ENCODE data around the gene UQCC3. TPM values are rescaled to one million over a fixed set of nuclear protein-coding genes. Genes with fewer than 3 reads are reported as not detected.

UQCC3 gene
- total RNA-seq, 1 donor from 2014 or later = 6.9 TPM

GRCh38 chr11:62654297-62654696, 17.2 kb upstream of the UQCC3 start:
- TF ChIP-seq CTCF (IDR thresholded peaks at IDR 0.05; ENCODE audit: borderline replicate concordance) = no peak
- DNase-seq = no peak
- peaks cover 6% of the 10 kb centered on the region for H3K36me3 ChIP-seq
- H3K27ac ChIP-seq (replicated peaks) = no peak overlapping the region
- H3K27me3 ChIP-seq (ENCODE audit: low read depth) = no peaks in the 10 kb centered on the region
- H3K9me3 ChIP-seq (replicated peaks) = no peaks in the 10 kb centered on the region
- no peak overlapping the region for H3K4me3 ChIP-seq
- H3K4me1 ChIP-seq = peaks cover 21% of the 10 kb centered on the region
- intact Hi-C loops (cut with micrococcal nuclease) = no loop called here

DNA sequence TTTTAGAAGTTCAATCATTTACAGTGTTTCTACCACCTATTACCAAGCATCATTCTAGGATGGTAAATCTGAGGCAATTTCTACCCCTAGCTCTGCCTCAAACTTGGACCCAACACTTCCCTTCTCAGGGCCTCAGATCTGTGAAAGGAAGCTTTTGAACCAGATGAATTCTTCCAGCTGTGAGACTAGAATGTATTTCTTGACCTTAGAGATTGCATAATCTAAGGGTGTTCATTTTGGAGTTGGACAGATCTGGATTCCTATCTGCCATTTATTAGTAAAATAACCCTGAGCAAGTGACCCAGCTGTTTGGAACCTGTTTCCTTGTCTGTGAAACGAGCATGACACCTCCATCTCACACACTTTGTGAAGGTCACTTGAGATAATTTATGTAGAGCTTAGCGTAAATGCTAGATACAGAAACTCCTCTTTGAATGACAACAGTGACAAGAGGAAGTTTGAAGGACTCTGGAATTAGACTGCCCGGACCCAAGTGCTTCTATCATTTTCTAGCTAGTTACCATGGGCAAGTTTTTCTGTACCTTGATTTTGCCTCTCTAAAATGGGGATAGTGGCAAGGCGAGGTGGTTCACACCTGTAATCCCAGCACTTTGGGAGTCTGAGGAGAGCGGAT, 14.6 kb upstream of the UQCC3 start:
- H3K36me3 ChIP-seq = peaks cover 1% of the 10 kb centered on the region
- no peak for TF ChIP-seq CTCF (IDR thresholded peaks at IDR 0.05; ENCODE audit: borderline replicate concordance)
- H3K9me3 ChIP-seq (replicated peaks) = no peaks in the 10 kb centered on the region
- no peak overlapping the region for H3K4me3 ChIP-seq
- peaks cover 12% of the 10 kb centered on the region for H3K4me1 ChIP-seq
- H3K27me3 ChIP-seq (ENCODE audit: low read depth) = no peaks in the 10 kb centered on the region
- H3K27ac ChIP-seq (replicated peaks) = no peak overlapping the region
- no peak for DNase-seq
- intact Hi-C loops (cut with micrococcal nuclease) = no loop called here

GRCh38 chr11:62664405-62665074, 6.9 kb upstream of the UQCC3 start:
- Histone ChIP-seq H3K27ac (replicated peaks) (peak overlapping the region; percentile 95), H3K27me3 (ENCODE audit: low read depth) (no peaks in the 10 kb centered on the region), H3K36me3 (peaks cover 21% of the 10 kb centered on the region), H3K9me3 (replicated peaks) (no peaks in the 10 kb centered on the region), H3K4me3 (peak overlapping the region; percentile 93), H3K4me1 (peaks cover 52% of the 10 kb centered on the region)
- DNase-seq = peak; percentile 20
- TF ChIP-seq CTCF (IDR thresholded peaks at IDR 0.05; ENCODE audit: borderline replicate concordance) = no peak
- intact Hi-C loops (cut with micrococcal nuclease) = no loop called here

DNA sequence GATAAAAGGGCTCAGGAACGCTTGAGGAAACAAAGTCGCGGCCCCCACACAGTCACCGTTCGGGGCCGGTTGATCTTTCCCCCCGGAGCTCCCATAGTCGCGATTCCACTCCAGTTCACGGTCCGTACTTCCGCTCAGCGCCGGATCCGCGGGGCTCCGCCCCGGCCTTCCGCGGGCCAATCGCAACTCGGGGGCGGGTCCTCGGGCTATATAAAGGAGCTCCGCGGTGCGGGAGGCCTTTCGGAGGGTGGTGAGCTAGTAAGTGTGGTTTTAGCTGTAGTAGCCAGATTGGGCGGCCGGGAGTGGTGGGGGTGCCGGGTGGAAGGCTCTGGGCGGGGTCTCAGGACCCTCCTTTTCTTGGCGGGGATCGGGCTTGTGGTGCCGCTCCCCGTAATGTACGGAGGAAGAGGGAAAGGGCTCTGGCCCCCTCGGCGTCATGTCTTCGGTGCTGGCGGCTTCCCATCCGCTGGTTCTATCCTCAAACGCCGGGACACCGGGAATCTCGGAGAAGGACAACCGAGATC, 6.3 kb upstream of the UQCC3 start, which contains the start of the genes C11orf98 and CSKMT:
Gene C11orf98, minus strand, starts transcription at position 136 of the 524 bp plus-strand sequence. Its CDS starts 41 bp downstream, at position 95.
Gene CSKMT, plus strand, starts transcription at position 238 of the 524 bp plus-strand sequence. CDS start 568 bp downstream, outside the sequence.
- Histone ChIP-seq H3K9me3 (replicated peaks) (no peaks in the 10 kb centered on the region), H3K4me3 (peak within 1 kb of the TSS; percentile 93), H3K36me3 (peaks cover 21% of the 10 kb centered on the region), H3K4me1 (peaks cover 58% of the 10 kb centered on the region), H3K27ac (replicated peaks) (peak within 1 kb of the TSS; percentile 95), H3K27me3 (ENCODE audit: low read depth) (no peaks in the 10 kb centered on the region)
- no peak for TF ChIP-seq CTCF (IDR thresholded peaks at IDR 0.05; ENCODE audit: borderline replicate concordance)
- intact Hi-C loops (cut with micrococcal nuclease) = no loop called here
- DNase-seq = peak; percentile 94

DNA sequence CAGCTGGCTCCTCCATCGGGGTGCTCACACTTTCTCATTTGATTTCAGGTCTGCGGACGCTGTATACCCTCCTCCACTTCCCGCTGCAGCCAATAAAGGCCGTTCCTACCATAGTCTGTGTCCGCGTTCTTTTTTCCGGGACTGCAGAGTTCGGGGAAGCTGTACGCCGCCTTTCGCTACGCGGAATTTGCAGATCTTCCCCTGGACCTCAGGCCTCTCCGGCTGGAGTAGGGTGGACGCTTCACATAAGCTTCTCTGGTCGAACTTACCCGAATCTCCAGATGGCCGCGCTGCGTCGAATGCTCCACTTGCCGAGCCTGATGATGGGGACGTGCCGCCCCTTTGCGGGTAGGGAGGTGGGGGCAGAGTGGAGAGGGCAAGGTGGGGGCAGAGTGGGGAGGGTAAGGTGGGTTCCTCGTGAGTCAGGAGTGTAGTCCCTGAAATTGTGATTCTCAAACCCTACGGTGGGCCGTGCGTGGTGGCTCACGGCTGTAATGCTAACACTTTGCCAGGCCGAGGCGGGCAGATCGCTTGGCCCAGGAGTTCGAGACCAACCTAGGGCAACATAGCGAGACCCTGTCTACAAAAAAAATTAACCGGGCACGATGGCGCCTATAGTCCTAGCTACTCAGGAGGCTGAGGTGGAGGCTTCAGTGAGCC, 5.7 kb upstream of the UQCC3 start:
- Histone ChIP-seq H3K4me1 (peaks cover 64% of the 10 kb centered on the region), H3K27ac (replicated peaks) (peak overlapping the region; percentile 95), H3K9me3 (replicated peaks) (no peaks in the 10 kb centered on the region), H3K36me3 (peaks cover 21% of the 10 kb centered on the region), H3K4me3 (peak overlapping the region; percentile 93), H3K27me3 (ENCODE audit: low read depth) (no peaks in the 10 kb centered on the region)
- intact Hi-C loops (cut with micrococcal nuclease) = no loop called here
- TF ChIP-seq CTCF (IDR thresholded peaks at IDR 0.05; ENCODE audit: borderline replicate concordance) = no peak
- no peak for DNase-seq
